H1 (cell line): ENCODE data around the gene LFNG. TPM values are rescaled to one million over a fixed set of nuclear protein-coding genes. Genes with fewer than 3 reads are reported as not detected.

Experiments
- CTCF ChIA-PET: fragments of 300-600 bp; sonication (Branson Sonifier 250); formaldehyde crosslinking; loops from one replicate; lab custom pipeline; 2021; ENCODE audit not compliant: partially characterized antibody; lab: Charles Lee
- POLR2A ChIA-PET: fragments of 300-600 bp; sonication (Branson Sonifier 250); formaldehyde crosslinking; loops from one replicate; lab custom pipeline; 2021; ENCODE audit warnings: inconsistent platforms; ENCODE audit not compliant: partially characterized antibody; lab: Charles Lee
- DNase-seq, 2 experiments: peaks; one replicate each; pipeline versions ENCODE4 v3.0.0 to v3.0.0-alpha.2; 2010 to 2022; ENCODE audit warnings: low spot score in 2 of 2, low read depth in 1 of 2, mixed read lengths in 1 of 2
- FAIRE-seq: peaks from 2 replicates; lab custom pipeline; 2011; peaks lifted over from hg19 to GRCh38; lab: Jason Lieb, UNC
- H2AFZ ChIP-seq: 2 replicates; pipeline ENCODE4 v1.8.1; 2012; ENCODE audit warnings: low read length, inconsistent platforms
- H2AK5ac ChIP-seq: 2 replicates; pipeline ENCODE4 v1.6.1; 2013; ENCODE audit warnings: low read depth, low read length
- H2BK120ac ChIP-seq: replicated peaks from 2 replicates; pipeline ENCODE3; 2013; ENCODE audit warnings: low read depth, low read length, inconsistent platforms
- H2BK12ac ChIP-seq: 2 replicates; pipeline ENCODE4 v1.6.1; 2013; ENCODE audit warnings: low read depth, low read length
- H2BK15ac ChIP-seq: 2 replicates; pipeline ENCODE4 v1.6.1; 2013; ENCODE audit warnings: low read length
- H2BK20ac ChIP-seq: 2 replicates; pipeline ENCODE4 v1.6.1; 2013; ENCODE audit warnings: low read length
- H2BK5ac ChIP-seq: 2 replicates; pipeline ENCODE4 v1.6.1; 2013; ENCODE audit warnings: low read depth, low read length
- H3K14ac ChIP-seq: 2 replicates; pipeline ENCODE4 v1.6.1; 2013; ENCODE audit warnings: inconsistent platforms; ENCODE audit not compliant: insufficient read length
- H3K18ac ChIP-seq: 2 replicates; pipeline ENCODE4 v1.6.1; 2013; ENCODE audit warnings: low read length; ENCODE audit errors: extremely low read depth
- H3K23ac ChIP-seq: 2 replicates; pipeline ENCODE4 v1.6.1; 2013; ENCODE audit warnings: inconsistent platforms; ENCODE audit not compliant: insufficient read length
- H3K23me2 ChIP-seq: 2 replicates; pipeline ENCODE4 v1.6.1; 2013; ENCODE audit warnings: low read depth, low read length
- H3K27ac ChIP-seq: 2 replicates; pipeline ENCODE4 v1.6.1; 2011; ENCODE audit warnings: low read depth, low read length, inconsistent platforms
- H3K27me3 ChIP-seq, 4 experiments: replicated peaks in 1 of 4; 1 replicate in 1 of 4; 2 replicates in 3 of 4; pipeline versions ENCODE4 v1.6.1 to v1.8.1; 2011 to 2013; ENCODE audit warnings: low read length in 3 of 4, mild to moderate bottlenecking in 3 of 4, inconsistent platforms in 2 of 4, mixed read lengths in 2 of 4, moderate library complexity in 1 of 4; ENCODE audit not compliant: control insufficient read depth in 3 of 4, insufficient read depth in 3 of 4; ENCODE audit errors: extremely low read depth in 1 of 4
- H3K36me3 ChIP-seq, 4 experiments: 2 replicates each; pipeline versions ENCODE4 v1.6.1 to v1.8.1; 2011 to 2013; ENCODE audit warnings: mild to moderate bottlenecking in 4 of 4, low read length in 3 of 4, moderate library complexity in 2 of 4, control low read depth in 1 of 4, inconsistent platforms in 1 of 4; ENCODE audit not compliant: insufficient read depth in 4 of 4, control insufficient read depth in 2 of 4
- H3K4ac ChIP-seq: replicated peaks from 2 replicates; pipeline ENCODE3; 2013; ENCODE audit warnings: low read length, low read depth, mixed read lengths, inconsistent platforms; ENCODE audit not compliant: insufficient read length
- H3K4me1 ChIP-seq, 4 experiments: replicated peaks in 1 of 4; 1 replicate in 1 of 4; 2 replicates in 3 of 4; pipeline versions ENCODE4 v1.6.1 to v1.8.1; 2011 to 2013; ENCODE audit warnings: low read length in 3 of 4, inconsistent platforms in 2 of 4, mixed read lengths in 1 of 4; ENCODE audit not compliant: insufficient read depth in 4 of 4, control insufficient read depth in 3 of 4
- H3K4me2 ChIP-seq, 2 experiments: 2 replicates each; pipeline versions ENCODE4 v1.6.1 to v1.8.1; 2011 to 2013; ENCODE audit warnings: low read depth in 2 of 2, low read length in 2 of 2, control low read depth in 1 of 2, inconsistent platforms in 1 of 2, mild to moderate bottlenecking in 1 of 2; ENCODE audit not compliant: insufficient read depth in 1 of 2
- H3K4me3 ChIP-seq, 4 experiments: fragments of 200-600, 300-600 bp in 1 of 4; sonication (generic), shearing (Covaris generic), sonication (Bioruptor Twin) in 1 of 4; 2 replicates each; pipeline versions ENCODE4 v1.5.1 to v1.8.1; 2011 to 2016; ENCODE audit warnings: low read length in 4 of 4, low read depth in 3 of 4, control low read depth in 2 of 4, inconsistent platforms in 2 of 4, mild to moderate bottlenecking in 2 of 4, mixed read lengths in 1 of 4, moderate library complexity in 1 of 4; ENCODE audit not compliant: insufficient read depth in 2 of 4; ENCODE audit errors: extremely low read depth in 1 of 4
- H3K56ac ChIP-seq: replicated peaks from 2 replicates; pipeline ENCODE3; 2013; ENCODE audit warnings: low read depth, mild to moderate bottlenecking, mixed read lengths, low read length, inconsistent platforms; ENCODE audit not compliant: insufficient read length
- H3K79me1 ChIP-seq: 2 replicates; pipeline ENCODE4 v1.6.1; 2013; ENCODE audit warnings: low read depth, low read length, control low read depth
- H3K79me2 ChIP-seq, 2 experiments: 2 replicates each; pipeline versions ENCODE4 v1.6.1 to v1.8.1; 2012 to 2013; ENCODE audit warnings: low read length in 2 of 2, mild to moderate bottlenecking in 2 of 2, inconsistent platforms in 1 of 2; ENCODE audit not compliant: insufficient read depth in 2 of 2, control insufficient read depth in 1 of 2
- H3K9ac ChIP-seq, 4 experiments: replicated peaks in 1 of 4; 1 replicate in 1 of 4; 2 replicates in 3 of 4; pipeline versions ENCODE4 v1.6.1 to v1.8.1; 2011 to 2013; ENCODE audit warnings: low read depth in 3 of 4, low read length in 3 of 4, control low read depth in 2 of 4, mild to moderate bottlenecking in 2 of 4, moderate library complexity in 2 of 4, inconsistent platforms in 1 of 4; ENCODE audit errors: extremely low read depth in 1 of 4
- H3K9me3 ChIP-seq, 2 experiments: 2 replicates each; pipeline versions ENCODE4 v1.6.1 to v1.8.1; 2012 to 2013; ENCODE audit warnings: mild to moderate bottlenecking in 2 of 2, moderate library complexity in 2 of 2, control low read depth in 1 of 2, inconsistent platforms in 1 of 2, low read depth in 1 of 2, low read length in 1 of 2, mixed read lengths in 1 of 2; ENCODE audit not compliant: insufficient read depth in 2 of 2
- H4K20me1 ChIP-seq, 2 experiments: replicated peaks in 1 of 2; 2 replicates each; pipeline versions ENCODE3 to v1.8.1; 2011 to 2013; ENCODE audit warnings: inconsistent platforms in 2 of 2, low read length in 2 of 2, mild to moderate bottlenecking in 1 of 2; ENCODE audit not compliant: insufficient read depth in 2 of 2, control insufficient read depth in 1 of 2
- H4K5ac ChIP-seq: 2 replicates; pipeline ENCODE4 v1.6.1; 2013; ENCODE audit warnings: low read length, low read depth, mixed read lengths, inconsistent platforms; ENCODE audit not compliant: insufficient read length
- H4K8ac ChIP-seq: 2 replicates; pipeline ENCODE4 v1.8.0; 2013; ENCODE audit warnings: mild to moderate bottlenecking, moderate library complexity, low read length, inconsistent platforms; ENCODE audit not compliant: insufficient read depth; ENCODE audit errors: extremely low read depth
- H4K91ac ChIP-seq: replicated peaks from 2 replicates; pipeline ENCODE3; 2013; ENCODE audit warnings: low read length, mixed read lengths, inconsistent platforms; ENCODE audit not compliant: insufficient read length
- GABPA ChIP-seq: IDR thresholded peaks from 2 replicates; pipeline ENCODE4 v1.6.1; 2011; ENCODE audit warnings: mild to moderate bottlenecking, low read length, moderate library complexity, borderline replicate concordance; ENCODE audit not compliant: insufficient read depth
- RAD21 ChIP-seq, 2 experiments: IDR thresholded peaks in 1 of 2; conservative IDR thresholded peaks in 1 of 2; 2 replicates each; pipeline ENCODE4 v1.6.1; 2011; ENCODE audit warnings: low read depth in 2 of 2, low read length in 2 of 2, improper control_type of control experiment in 1 of 2, inconsistent platforms in 1 of 2, mild to moderate bottlenecking in 1 of 2, moderate library complexity in 1 of 2
- RXRA ChIP-seq: IDR thresholded peaks from 2 replicates; pipeline ENCODE4 v1.6.1; 2011; ENCODE audit warnings: low read depth, mild to moderate bottlenecking, low read length, moderate library complexity; ENCODE audit not compliant: insufficient read depth
- TCF12 ChIP-seq: IDR thresholded peaks from 2 replicates; pipeline ENCODE4 v1.6.1; 2011; ENCODE audit warnings: low read depth, mild to moderate bottlenecking, low read length
- WGBS, 2 experiments: shearing (Covaris generic) in 1 of 2; methylation state at CpG; one replicate each; pipeline versions ENCODE4 v1.1.6 to v1.1.7; 2013 to 2015; ENCODE audit warnings: low lambda C conversion rate in 2 of 2, mixed read lengths in 2 of 2, inconsistent platforms in 1 of 2, low coverage in 1 of 2, missing lambda C conversion rate in 1 of 2; ENCODE audit not compliant: insufficient replicate concordance in 2 of 2, insufficient coverage in 1 of 2, insufficient read length in 1 of 2; ENCODE audit errors: extremely low coverage in 1 of 2, missing lambda C conversion rate in 1 of 2; 5-methylcytosine and 5-hydroxymethylcytosine counted together
- polyA plus RNA-seq, 7 experiments: library from polyadenylated mRNA; depleted of rRNA in 3 of 7; stranded (reverse) in 5 of 7; unstranded in 2 of 7; fragments of >200 nt in 5 of 7; fragments of 200-250 nt in 2 of 7; gene quantifications; 1 replicate in 5 of 7; 2 replicates in 1 of 7; 4 replicates in 1 of 7; pipeline versions ENCODE4 v1.2.1 to v1.2.3, GENCODE V29; 2011 to 2013; ENCODE audit warnings: missing spikeins in 2 of 7, mixed read lengths in 2 of 7
- total RNA-seq: library from RNA; stranded (reverse); fragmentation: NEBNext Ultra II Directional; extraction: Animal tissue kit (Norgen Biotek cat#: 25700); gene quantifications from 2 replicates; pipeline ENCODE4 v1.2.1, GENCODE V29; 2021

LFNG gene
- total and polyA plus RNA-seq, 2 of the 8 experiments (the other 6 are each of a cell fraction or from before 2014, with no cell fraction given), result 31.6 to 35.6 TPM

GRCh38 chr7:2524808-2525657 is 5.5 kb downstream of the LFNG start:
- Histone ChIP-seq H3K36me3 (peaks cover 7 to 28% (median 19%) of the 10 kb centered on the region in 4 experiments; a peak in 6 of 8 replicates), H3K4me1 (peaks cover 0 to 62% (median 43%) of the 10 kb centered on the region in 4 experiments; a peak in 6 of 7 replicates), H3K9ac (peak overlapping the region in 1 of 4 experiments; percentile 5; a peak in 2 of 7 replicates), H2BK12ac (peak overlapping the region; percentile 87; the same call in 1 of the 2 replicates), H2BK20ac (peak overlapping the region; percentile 80; the same call in 1 of the 2 replicates), H3K23ac (no peak overlapping the region), H3K9me3 (no peaks in the 10 kb centered on the region), H4K5ac (peak overlapping the region; percentile 28), H3K79me1 (no peaks in the 10 kb centered on the region; the same call in 1 of the 2 replicates), H3K27me3 (peaks cover 0 to 12% (median 3%) of the 10 kb centered on the region in 4 experiments; a peak in 5 of 7 replicates), H3K4me3 (peak overlapping the region in 1 of 4 experiments; percentile 73; a peak in 3 of 8 replicates), H2BK120ac (peak overlapping the region; percentile 94), H3K4ac (peak overlapping the region; percentile 99), H3K18ac (peak overlapping the region; percentile 99), H2AK5ac (peak overlapping the region; percentile 91; the same call in 1 of the 2 replicates), H2BK15ac (peak overlapping the region; percentile 61; the same call in 1 of the 2 replicates), H3K27ac (peak overlapping the region; percentile 78; the same call in 1 of the 2 replicates), H3K23me2 (peaks cover 15% of the 10 kb centered on the region), H4K20me1 (peaks cover 21 to 39% of the 10 kb centered on the region in 2 experiments), H4K91ac (peak overlapping the region; percentile 100), H4K8ac (peak overlapping the region; percentile 88), H3K14ac (no peak overlapping the region), H2BK5ac (peak overlapping the region; percentile 99), H2AFZ (no peak overlapping the region), H3K4me2 (peak overlapping the region; percentile 67 to 85), H3K79me2 (peaks cover 0 to 19% of the 10 kb centered on the region in 2 experiments; a peak in 3 of 4 replicates), H3K56ac (peak overlapping the region; percentile 90)
- 39% methylated on average over 31 of the region's 53 CpGs; no CpG with 5 or more reads in 1 of the 2 experiments for WGBS, 2 experiments
- FAIRE-seq, result no peak
- POLR2A ChIA-PET, result interaction anchor here (0.7 to 8.2 kb wide), 16 partner anchors 8 to 120 kb away, joined by 3 to 68 read pairs (median 6); partner anchors contain the start of gene TTYH3
- CTCF ChIA-PET, result interaction anchor here (0.6 to 6.9 kb wide), 10 partner anchors 9 to 80 kb away, joined by 3 to 42 read pairs (median 3); no protein-coding TSS in a partner anchor
- peak; percentile 83 to 90 for DNase-seq
- TF ChIP-seq RXRA (0 out of 2 replicates have a peak, but pooled peaks have one; percentile 40), RAD21 (IDR thresholded peaks at IDR 0.05 in 1 of 2, conservative IDR thresholded peaks at IDR 0.05 in 1 of 2; ENCODE audit: low read depth in 2 of 2, low read length in 2 of 2) (peak; percentile 5 to 6; a peak in 1 of 4 replicates), TCF12 (peak; percentile 88; the same call in 1 of the 2 replicates), GABPA (0 out of 2 replicates have a peak, but pooled peaks have one; percentile 44)
